ENCODE data around the gene NHSL2. TPM values are rescaled to one million over a fixed set of nuclear protein-coding genes. Genes with fewer than 3 reads are reported as not detected.

NHSL2 gene
- total and polyA plus RNA-seq, 8 donors = 0.59 to 3.9 (median 0.95) TPM

- DNase-seq = peak in 1 of 6 donors; percentile 41
- H3K4me3 ChIP-seq = no peak overlapping the region
- no peaks in the 10 kb centered on the region for H3K9me3 ChIP-seq
- peaks cover 0 to 4% (median 0%) of the 10 kb centered on the region in 3 donors for H3K4me1 ChIP-seq
- peaks cover 0 to 29% (median 0%) of the 10 kb centered on the region in 4 donors for H3K27me3 ChIP-seq
- H3K36me3 ChIP-seq = no peaks in the 10 kb centered on the region
- WGBS, 2 donors = 47 to 52% methylated on average over 6 of the region's 6 CpGs
- TF ChIP-seq, protein P1, sequence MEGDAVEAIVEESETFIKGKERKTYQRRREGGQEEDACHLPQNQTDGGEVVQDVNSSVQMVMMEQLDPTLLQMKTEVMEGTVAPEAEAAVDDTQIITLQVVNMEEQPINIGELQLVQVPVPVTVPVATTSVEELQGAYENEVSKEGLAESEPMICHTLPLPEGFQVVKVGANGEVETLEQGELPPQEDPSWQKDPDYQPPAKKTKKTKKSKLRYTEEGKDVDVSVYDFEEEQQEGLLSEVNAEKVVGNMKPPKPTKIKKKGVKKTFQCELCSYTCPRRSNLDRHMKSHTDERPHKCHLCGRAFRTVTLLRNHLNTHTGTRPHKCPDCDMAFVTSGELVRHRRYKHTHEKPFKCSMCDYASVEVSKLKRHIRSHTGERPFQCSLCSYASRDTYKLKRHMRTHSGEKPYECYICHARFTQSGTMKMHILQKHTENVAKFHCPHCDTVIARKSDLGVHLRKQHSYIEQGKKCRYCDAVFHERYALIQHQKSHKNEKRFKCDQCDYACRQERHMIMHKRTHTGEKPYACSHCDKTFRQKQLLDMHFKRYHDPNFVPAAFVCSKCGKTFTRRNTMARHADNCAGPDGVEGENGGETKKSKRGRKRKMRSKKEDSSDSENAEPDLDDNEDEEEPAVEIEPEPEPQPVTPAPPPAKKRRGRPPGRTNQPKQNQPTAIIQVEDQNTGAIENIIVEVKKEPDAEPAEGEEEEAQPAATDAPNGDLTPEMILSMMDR (IDR thresholded peaks at IDR 0.05) = no peak
- intact Hi-C loops (cut with DNase I) = loop anchor here in 2 of 3 donors (5.0 to 10.0 kb wide), 2 partner anchors 104 to 122 kb away; no protein-coding TSS in a partner anchor
- ATAC-seq = no peak
- no peak for FAIRE-seq
- no peak overlapping the region for H3K27ac ChIP-seq
These were observed 218.2 kb downstream of the NHSL2 start for GRCh38 chrX:72128881-72129280.

GRCh38 chrX:72129661-72130060 is 219.0 kb downstream of the NHSL2 start:
- Histone ChIP-seq H3K27me3 (peaks cover 0 to 21% (median 0%) of the 10 kb centered on the region in 4 donors), H3K27ac (no peak overlapping the region), H3K9me3 (no peaks in the 10 kb centered on the region), H3K4me1 (peaks cover 0 to 4% (median 0%) of the 10 kb centered on the region in 3 donors), H3K4me3 (no peak overlapping the region), H3K36me3 (no peaks in the 10 kb centered on the region)
- TF ChIP-seq, protein P1 (IDR thresholded peaks at IDR 0.05) = no peak
- WGBS, 2 donors = 87 to 88% methylated on average over 16 of the region's 16 CpGs
- no peak for FAIRE-seq
- intact Hi-C loops (cut with DNase I) = loop anchor here in 2 of 3 donors (5.0 to 10.0 kb wide), 2 partner anchors 105 to 122 kb away; no protein-coding TSS in a partner anchor
- peak in 1 of 6 donors; percentile 46 for DNase-seq
- ATAC-seq = no peak

DNA sequence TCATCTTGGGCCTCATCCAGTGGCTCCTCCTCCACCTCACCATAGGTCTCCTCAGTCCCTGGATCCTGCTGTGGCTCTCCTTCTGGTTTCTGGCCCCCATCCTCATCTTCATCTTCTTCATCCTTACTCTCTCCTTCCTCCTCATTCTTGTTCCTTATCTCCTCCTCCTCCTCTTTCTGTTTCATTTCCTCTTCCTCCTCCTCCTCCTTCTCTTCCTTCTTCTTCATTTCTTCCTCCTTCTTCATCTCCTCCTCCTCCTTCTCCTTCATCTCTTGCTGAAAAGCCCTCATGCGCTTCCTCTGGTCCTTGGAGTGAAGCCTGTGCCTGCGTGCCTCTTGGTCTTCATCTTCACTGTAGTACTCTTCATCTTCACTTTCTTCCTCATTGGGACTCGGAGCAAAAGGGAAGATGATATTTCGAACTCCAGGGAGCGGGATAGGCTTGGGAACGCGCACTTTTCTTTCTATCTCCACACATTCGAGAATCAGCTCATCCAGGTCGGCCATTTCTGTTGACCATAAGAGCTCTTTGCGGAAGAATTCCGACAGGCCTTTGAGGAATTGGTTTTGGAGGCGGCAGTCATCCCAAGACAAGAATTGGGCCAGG is 219.6 kb downstream of the NHSL2 start:
- TF ChIP-seq, protein P1 (IDR thresholded peaks at IDR 0.05) = no peak
- intact Hi-C loops (cut with DNase I) = no loop called here
- no peak for ATAC-seq
- 77 to 87% methylated on average over 12 of the region's 12 CpGs for WGBS, 2 donors
- no peaks in the 10 kb centered on the region for H3K9me3 ChIP-seq
- H3K4me1 ChIP-seq = peaks cover 0 to 4% (median 0%) of the 10 kb centered on the region in 3 donors
- H3K27me3 ChIP-seq = peaks cover 0 to 19% (median 0%) of the 10 kb centered on the region in 4 donors
- H3K4me3 ChIP-seq = no peak overlapping the region
- DNase-seq = peak in 1 of 6 donors; percentile 17
- no peaks in the 10 kb centered on the region for H3K36me3 ChIP-seq
- no peak for FAIRE-seq
- H3K27ac ChIP-seq = no peak overlapping the region

GRCh38 chrX:72130762-72131250 is 220.2 kb downstream of the NHSL2 start:
- TF ChIP-seq, protein P1 (IDR thresholded peaks at IDR 0.05) = no peak
- peak overlapping the region in 2 of 4 donors; percentile 29 to 47 for H3K4me3 ChIP-seq
- peaks cover 0 to 19% (median 0%) of the 10 kb centered on the region in 4 donors for H3K27me3 ChIP-seq
- 29 to 39% methylated on average over 30 of the region's 30 CpGs for WGBS, 2 donors
- H3K4me1 ChIP-seq = peaks cover 0 to 4% (median 0%) of the 10 kb centered on the region in 3 donors
- DNase-seq (peak in 1 of 6 donors; percentile 58), FAIRE-seq (no peak), ATAC-seq (no peak)
- intact Hi-C loops (cut with DNase I) = no loop called here
- no peaks in the 10 kb centered on the region for H3K9me3 ChIP-seq
- H3K36me3 ChIP-seq = no peaks in the 10 kb centered on the region
- no peak overlapping the region for H3K27ac ChIP-seq

Measured in pancreas (tissue), 10 donors.